Activated CD8-positive, alpha-beta memory T cell treated with anti-CD3 and anti-CD28 coated beads for 48 hours (primary cell): ENCODE measurements around the gene ZNF92.
"Not testable (repeated sequence)": the region's sequence is repeated elsewhere in the genome, so short reads cannot be mapped to it uniquely, and the experiment has no call there.

ENCODE experiments used
- DNase-seq, 3 experiments: peaks; one replicate each; pipeline ENCODE4 v3.0.0-alpha.2; 2020; ENCODE audit warnings: low read depth in 2 of 3, low spot score in 2 of 3

Gene ZNF92

GRCh38 chr7:65423286-65423685 is 49.6 kb downstream of the ZNF92 start:
- DNase-seq = not testable (repeated sequence)

GRCh38 chr7:65429642-65430343 is 56.1 kb downstream of the ZNF92 start:
- DNase-seq = no peak

- DNase-seq = no peak
These were observed 56.9 kb downstream of the ZNF92 start for GRCh38 chr7:65430344-65431186.

- DNase-seq = no peak
These were observed 60.7 kb downstream of the ZNF92 start for GRCh38 chr7:65434307-65434706.

GRCh38 chr7:65436163-65436562 is 62.5 kb downstream of the ZNF92 start:
- no peak for DNase-seq

GRCh38 chr7:65438598-65438997 is 64.9 kb downstream of the ZNF92 start:
- DNase-seq = no peak

- DNase-seq = no peak
These were observed 67.4 kb downstream of the ZNF92 start for GRCh38 chr7:65441010-65441409.

- no peak for DNase-seq
These were observed 70.7 kb downstream of the ZNF92 start for GRCh38 chr7:65444205-65444842.

GRCh38 chr7:65444899-65445823 is 71.5 kb downstream of the ZNF92 start:
- no peak for DNase-seq

GRCh38 chr7:65447041-65447440 is 73.4 kb downstream of the ZNF92 start:
- DNase-seq = not testable (repeated sequence)

GRCh38 chr7:65448816-65449504 is 75.3 kb downstream of the ZNF92 start:
- no peak for DNase-seq

GRCh38 chr7:65449505-65449852 is 75.8 kb downstream of the ZNF92 start:
- DNase-seq = no peak
